ENCODE data around the gene OGG1. TPM values are rescaled to one million over a fixed set of nuclear protein-coding genes. Genes with fewer than 3 reads are reported as not detected.
A peak's percentile ranks its signal among the peaks of the same experiment; 100 is the strongest.

The OGG1 gene
- total and polyA plus RNA-seq, 9 of the 15 experiments (the other 6 are each of a cell fraction or from before 2014, with no cell fraction given), result 6.6 to 33.0 (median 24.4) TPM

- no peaks in the 10 kb centered on the region for H3K9me1 ChIP-seq (ENCODE audit: control insufficient read depth, insufficient read depth, low read length)
- WGBS (ENCODE audit: insufficient coverage, low coverage, missing lambda C conversion rate), result 32% methylated on average over 5 of the region's 5 CpGs
- H3K27me3 ChIP-seq (ENCODE audit: control insufficient read depth in 2 of 2, insufficient read depth in 2 of 2, low read length in 2 of 2), result no peaks in the 10 kb centered on the region
- H3K4me2 ChIP-seq (ENCODE audit: insufficient read depth, low read length), result no peak overlapping the region
- no peak for TF ChIP-seq ZNF407 (IDR thresholded peaks at IDR 0.05; ENCODE audit: low read depth)
- peak; percentile 98 for TF ChIP-seq NFIC (IDR thresholded peaks at IDR 0.05)
- TF ChIP-seq SNAPC5 (CRISPR knock-in tag; IDR thresholded peaks at IDR 0.05), result no peak
- TF ChIP-seq NFIX (CRISPR knock-in tag; IDR thresholded peaks at IDR 0.05; ENCODE audit: low read depth), result peak; percentile 85
- peak overlapping the region in 1 of 2 experiments; percentile 49; a peak in 1 of 4 replicates for H3K9ac ChIP-seq (ENCODE audit: insufficient read depth in 1 of 2, low read depth in 2 of 2, low read length in 2 of 2)
- H2AFZ ChIP-seq (ENCODE audit: low read depth, low read length), result no peak overlapping the region
- intact Hi-C loops (cut with micrococcal nuclease) (no loop called here), in situ Hi-C loops (cut with MboI) (no loop called here)
- H3K36me3 ChIP-seq (ENCODE audit: control insufficient read depth, insufficient read depth, low read length), result peaks cover 19% of the 10 kb centered on the region; the same call in 2 of the 3 replicates
- ATAC-seq, result no peak
- no peak overlapping the region for H3K4me3 ChIP-seq
- no peak overlapping the region for H3K27ac ChIP-seq (ENCODE audit: extremely low read depth, low read depth, low read length)
- CTCF ChIA-PET (ENCODE audit: low intra/inter-chr PET ratio), result no interaction called here
- no peak for DNase-seq (ENCODE audit: extremely low read depth in 1 of 4, low spot score in 3 of 4)
- POLR2A ChIA-PET, result interaction anchor here (0.5 to 2.2 kb wide), 6 partner anchors 9 to 107 kb away, joined by 3 to 12 read pairs (median 6); no protein-coding TSS in a partner anchor
- H3K9me3 ChIP-seq (replicated peaks; ENCODE audit: control insufficient read depth, insufficient read depth, low read depth, low read length), result no peaks in the 10 kb centered on the region
- H3K4me1 ChIP-seq (replicated peaks in 1 of 2; ENCODE audit: control insufficient read depth in 2 of 2, insufficient read depth in 2 of 2, low read length in 2 of 2), result peaks cover 7 to 10% of the 10 kb centered on the region in 2 experiments
- H4K20me1 ChIP-seq (replicated peaks; ENCODE audit: control insufficient read depth, insufficient read depth, low read length), result no peaks in the 10 kb centered on the region
- no TSS peak for BruUV-seq (replicated peaks)
- no peaks in the 10 kb centered on the region for H3K79me2 ChIP-seq (ENCODE audit: control insufficient read depth, insufficient read depth, low read length)
- FAIRE-seq, result no peak
These were observed 27.3 kb downstream of the OGG1 start for GRCh38 chr3:9776896-9777693.
